PFSK-1 (cell line): ENCODE data around the gene KAT8.

Source experiments
- FOXP2 ChIP-seq: optimal IDR thresholded peaks from 2 replicates; pipeline ENCODE3; 2011; ENCODE audit warnings: borderline replicate concordance, control low read depth, inconsistent platforms; ENCODE audit not compliant: insufficient read depth; ENCODE audit errors: extremely low read length, extremely low read depth
- POLR2AphosphoS5 ChIP-seq: IDR thresholded peaks from 2 replicates; pipeline ENCODE4 v1.6.1; 2012; ENCODE audit warnings: low read depth, mild to moderate bottlenecking, control low read depth, low read length, moderate library complexity
- REST ChIP-seq, 2 experiments: IDR thresholded peaks; 2 replicates each; pipeline versions ENCODE4 v1.6.1 to v1.8.0; 2011 to 2012; ENCODE audit warnings: low read depth in 2 of 2, low read length in 2 of 2, control low read depth in 1 of 2, inconsistent platforms in 1 of 2, mild to moderate bottlenecking in 1 of 2, moderate library complexity in 1 of 2; ENCODE audit not compliant: insufficient read depth in 1 of 2
- SIN3A ChIP-seq: IDR thresholded peaks from 2 replicates; pipeline ENCODE4 v1.6.1; 2012; ENCODE audit warnings: mild to moderate bottlenecking, low read length, moderate library complexity, borderline replicate concordance; ENCODE audit not compliant: insufficient read depth
- TAF1 ChIP-seq: IDR thresholded peaks from 2 replicates; pipeline ENCODE4 v1.6.1; 2012; ENCODE audit warnings: low read length, control low read depth, borderline replicate concordance; ENCODE audit not compliant: insufficient read depth

Gene KAT8

GRCh38 chr16:31145398-31145990, 28.0 kb downstream of the KAT8 start:
- no peak for TF ChIP-seq SIN3A
- no peak for TF ChIP-seq TAF1
- no peak for TF ChIP-seq FOXP2
- no peak for TF ChIP-seq REST (IDR thresholded peaks at IDR 0.05; ENCODE audit: insufficient read depth in 1 of 2, low read depth in 2 of 2, low read length in 2 of 2)
- no peak for TF ChIP-seq POLR2AphosphoS5

GRCh38 chr16:31147574-31147973, 30.1 kb downstream of the KAT8 start:
- TF ChIP-seq FOXP2 = no peak
- TF ChIP-seq POLR2AphosphoS5 = no peak
- TF ChIP-seq REST (IDR thresholded peaks at IDR 0.05; ENCODE audit: insufficient read depth in 1 of 2, low read depth in 2 of 2, low read length in 2 of 2) = no peak
- no peak for TF ChIP-seq SIN3A
- no peak for TF ChIP-seq TAF1

- TF ChIP-seq FOXP2 (no peak), SIN3A (no peak), TAF1 (no peak), POLR2AphosphoS5 (no peak), REST (IDR thresholded peaks at IDR 0.05; ENCODE audit: insufficient read depth in 1 of 2, low read depth in 2 of 2, low read length in 2 of 2) (no peak)
Measured at GRCh38 chr16:31148281-31148728, 30.8 kb downstream of the KAT8 start.

GRCh38 chr16:31148896-31149295, 31.4 kb downstream of the KAT8 start:
- TF ChIP-seq POLR2AphosphoS5 = no peak
- TF ChIP-seq REST (IDR thresholded peaks at IDR 0.05; ENCODE audit: insufficient read depth in 1 of 2, low read depth in 2 of 2, low read length in 2 of 2) = no peak
- no peak for TF ChIP-seq FOXP2
- TF ChIP-seq SIN3A = no peak
- no peak for TF ChIP-seq TAF1
